Breast epithelium (tissue), 4 donors: ENCODE results near the gene CARF. TPM values are rescaled to one million over a fixed set of nuclear protein-coding genes. Genes with fewer than 3 reads are reported as not detected.
"Not testable (repeated sequence)": the region's sequence is repeated elsewhere in the genome, so short reads cannot be mapped to it uniquely, and the experiment has no call there.

ENCODE experiments used
- DNase-seq, 2 donors: peaks; one replicate each; pipeline ENCODE4 v3.0.0-alpha.2; 2019; ENCODE audit warnings: low spot score in 2 of 2
- H3K27ac ChIP-seq, 2 donors: fragments of 200-600 bp; sonication (generic) in 1 of 2; one replicate each; pipeline ENCODE4 v1.5.1; 2016 to 2019; ENCODE audit warnings: mild to moderate bottlenecking in 1 of 2
- H3K27me3 ChIP-seq, 2 donors: fragments of 200-600 bp; sonication (generic) in 1 of 2; one replicate each; pipeline versions ENCODE4 v1.5.1 to v1.6.0; 2017 to 2019; ENCODE audit warnings: control low read depth in 1 of 2, mild to moderate bottlenecking in 1 of 2
- H3K36me3 ChIP-seq: fragments of 200-600 bp; one replicate; pipeline ENCODE4 v1.5.1; 2019
- H3K4me1 ChIP-seq, 2 donors: fragments of 200-600 bp; sonication (generic); one replicate each; pipeline ENCODE4 v1.5.1; 2016 to 2019; ENCODE audit warnings: control low read depth in 1 of 2
- H3K4me3 ChIP-seq, 3 donors: fragments of 200-600 bp; sonication (generic); 1 replicate in 2 of 3; 2 replicates in 1 of 3; pipeline ENCODE4 v1.5.1; 2016 to 2019; ENCODE audit warnings: mild to moderate bottlenecking in 3 of 3, moderate library complexity in 2 of 3
- H3K9me3 ChIP-seq, 2 donors: fragments of 200-600 bp; sonication (generic) in 1 of 2; one replicate each; pipeline ENCODE4 v1.5.1; 2016 to 2019; ENCODE audit warnings: control low read depth in 1 of 2
- POLR2A ChIP-seq: fragments of 450-650 bp; IDR thresholded peaks from one replicate; pipeline ENCODE4 v1.6.1; 2016; ENCODE audit warnings: antibody characterized with exemption, mild to moderate bottlenecking, moderate library complexity
- POLR2AphosphoS5 ChIP-seq, 3 donors: sonication (generic); formaldehyde crosslinking; IDR thresholded peaks; one replicate each; pipeline ENCODE4 v1.6.1; 2017; ENCODE audit warnings: antibody characterized with exemption in 3 of 3
- intact Hi-C: fragments of 100-400 bp; cut with DNase I; formaldehyde crosslinking; loops from one replicate; pipeline ENCODE4 v1.15.1; 2023; ENCODE audit warnings: low total_unique reads
- total RNA-seq, 3 donors: library from RNA; depleted of rRNA; stranded (reverse); fragments of >200 nt; gene quantifications; one replicate each; pipeline ENCODE4 v1.1.0, GENCODE V29; 2016
- TF ChIP-seq, protein P1 (sequence below), 3 donors: fragments of 450-650 bp; IDR thresholded peaks; one replicate each; pipeline ENCODE4 v1.5.1; 2016 to 2017; ENCODE audit warnings: antibody characterized with exemption in 3 of 3, mild to moderate bottlenecking in 3 of 3, moderate library complexity in 3 of 3

Gene CARF
- total RNA-seq, 3 donors from 2014 or later = 16.6 to 28.2 (median 17.7) TPM

GRCh38 chr2:202989749-202990148, 77.7 kb downstream of the CARF start:
- no peak for DNase-seq
- no peak overlapping the region for H3K27ac ChIP-seq
- intact Hi-C loops = no loop called here

DNA sequence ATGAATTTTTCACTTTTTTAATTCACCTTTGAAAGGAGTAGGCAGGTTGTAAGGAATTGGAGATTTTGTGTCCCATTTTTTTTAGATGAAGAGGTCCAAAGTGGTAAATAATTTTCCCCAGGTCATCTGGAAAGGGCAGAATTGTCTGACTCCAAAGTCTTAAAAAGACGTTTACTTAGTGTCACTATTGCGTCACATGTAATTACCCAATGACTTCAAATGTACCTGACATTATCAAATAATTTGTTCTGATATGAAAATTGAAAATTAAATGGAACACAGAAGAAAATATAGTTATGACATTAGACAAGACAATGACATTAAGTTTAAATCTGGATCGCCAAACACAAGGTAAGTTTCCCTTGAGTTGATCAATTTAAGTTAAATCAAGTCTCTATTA, 78.4 kb downstream of the CARF start:
- intact Hi-C loops = no loop called here
- Histone ChIP-seq H3K4me3 (no peak overlapping the region), H3K9me3 (no peaks in the 10 kb centered on the region), H3K27me3 (no peaks in the 10 kb centered on the region), H3K4me1 (no peaks in the 10 kb centered on the region), H3K27ac (no peak overlapping the region), H3K36me3 (no peaks in the 10 kb centered on the region)
- TF ChIP-seq POLR2A (no peak), POLR2AphosphoS5 (IDR thresholded peaks at IDR 0.05) (no peak)
- TF ChIP-seq, protein P1, sequence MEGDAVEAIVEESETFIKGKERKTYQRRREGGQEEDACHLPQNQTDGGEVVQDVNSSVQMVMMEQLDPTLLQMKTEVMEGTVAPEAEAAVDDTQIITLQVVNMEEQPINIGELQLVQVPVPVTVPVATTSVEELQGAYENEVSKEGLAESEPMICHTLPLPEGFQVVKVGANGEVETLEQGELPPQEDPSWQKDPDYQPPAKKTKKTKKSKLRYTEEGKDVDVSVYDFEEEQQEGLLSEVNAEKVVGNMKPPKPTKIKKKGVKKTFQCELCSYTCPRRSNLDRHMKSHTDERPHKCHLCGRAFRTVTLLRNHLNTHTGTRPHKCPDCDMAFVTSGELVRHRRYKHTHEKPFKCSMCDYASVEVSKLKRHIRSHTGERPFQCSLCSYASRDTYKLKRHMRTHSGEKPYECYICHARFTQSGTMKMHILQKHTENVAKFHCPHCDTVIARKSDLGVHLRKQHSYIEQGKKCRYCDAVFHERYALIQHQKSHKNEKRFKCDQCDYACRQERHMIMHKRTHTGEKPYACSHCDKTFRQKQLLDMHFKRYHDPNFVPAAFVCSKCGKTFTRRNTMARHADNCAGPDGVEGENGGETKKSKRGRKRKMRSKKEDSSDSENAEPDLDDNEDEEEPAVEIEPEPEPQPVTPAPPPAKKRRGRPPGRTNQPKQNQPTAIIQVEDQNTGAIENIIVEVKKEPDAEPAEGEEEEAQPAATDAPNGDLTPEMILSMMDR (IDR thresholded peaks at IDR 0.05) = no peak
- DNase-seq = no peak

More at GRCh38 chr2:202989749-202990148, 77.7 kb downstream of the CARF start:
- TF ChIP-seq, protein P1 (IDR thresholded peaks at IDR 0.05) = no peak
- TF ChIP-seq POLR2AphosphoS5 (IDR thresholded peaks at IDR 0.05) (no peak), POLR2A (no peak)
- H3K9me3 ChIP-seq = no peaks in the 10 kb centered on the region
- H3K36me3 ChIP-seq = no peaks in the 10 kb centered on the region
- H3K4me3 ChIP-seq = no peak overlapping the region
- no peaks in the 10 kb centered on the region for H3K4me1 ChIP-seq
- H3K27me3 ChIP-seq = no peaks in the 10 kb centered on the region

GRCh38 chr2:202997113-202997512, 85.0 kb downstream of the CARF start:
- intact Hi-C loops, DNase-seq, H3K36me3 ChIP-seq: not testable (repeated sequence)

GRCh38 chr2:203002054-203002821, 90.2 kb downstream of the CARF start:
- no peak for TF ChIP-seq POLR2AphosphoS5 (IDR thresholded peaks at IDR 0.05)
- no peak for TF ChIP-seq POLR2A
- TF ChIP-seq, protein P1 (IDR thresholded peaks at IDR 0.05) = no peak
- H3K27me3 ChIP-seq = no peaks in the 10 kb centered on the region
- H3K9me3 ChIP-seq = no peaks in the 10 kb centered on the region
- no peak overlapping the region for H3K4me3 ChIP-seq
- H3K27ac ChIP-seq = no peak overlapping the region
- intact Hi-C loops = no loop called here
- no peaks in the 10 kb centered on the region for H3K4me1 ChIP-seq
- no peak for DNase-seq
- H3K36me3 ChIP-seq = no peaks in the 10 kb centered on the region

More at GRCh38 chr2:202997113-202997512, 85.0 kb downstream of the CARF start:
- not testable (repeated sequence) for H3K4me1 ChIP-seq, H3K27me3 ChIP-seq, H3K27ac ChIP-seq, H3K4me3 ChIP-seq, H3K9me3 ChIP-seq

DNA sequence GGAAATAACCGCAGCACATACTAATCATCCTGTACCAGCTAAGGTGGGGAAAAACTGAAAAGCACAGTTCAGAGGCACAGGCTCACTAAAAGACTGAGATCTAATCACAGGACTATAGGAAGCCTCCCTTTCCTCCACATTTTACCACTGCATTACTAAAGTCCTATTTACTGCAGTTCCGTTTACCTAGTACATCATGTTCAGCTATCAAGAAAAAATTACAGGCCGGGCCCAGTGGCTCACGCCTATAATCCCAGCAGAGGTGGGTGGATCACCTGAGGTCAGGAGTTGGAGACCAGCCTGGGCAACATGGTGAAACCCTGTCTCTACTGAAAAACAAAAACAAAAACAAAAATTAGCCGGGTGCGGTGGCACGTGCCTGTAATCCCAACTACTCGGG, 91.6 kb downstream of the CARF start:
- Histone ChIP-seq H3K27me3 (no peaks in the 10 kb centered on the region), H3K4me3 (no peak overlapping the region), H3K27ac (no peak overlapping the region), H3K4me1 (no peaks in the 10 kb centered on the region), H3K9me3 (no peaks in the 10 kb centered on the region), H3K36me3 (no peaks in the 10 kb centered on the region)
- intact Hi-C loops = no loop called here
- TF ChIP-seq, protein P1 (IDR thresholded peaks at IDR 0.05) = no peak
- TF ChIP-seq POLR2AphosphoS5 (IDR thresholded peaks at IDR 0.05) (no peak), POLR2A (no peak)
- DNase-seq = no peak
